H9 (cell line): ENCODE measurements around the gene CDC42EP4. TPM values are rescaled to one million over a fixed set of nuclear protein-coding genes. Genes with fewer than 3 reads are reported as not detected.
"Not testable (repeated sequence)": the region's sequence is repeated elsewhere in the genome, so short reads cannot be mapped to it uniquely, and the experiment has no call there.

ENCODE experiments used
- DNase-seq: peaks from one replicate; pipeline ENCODE4 v3.0.0-alpha.2; 2017
- H2AFZ ChIP-seq: one replicate; pipeline ENCODE4 v1.6.1; 2013; ENCODE audit warnings: mild to moderate bottlenecking, low read length, control low read depth, moderate library complexity
- H2AK5ac ChIP-seq: 2 replicates; pipeline ENCODE4 v1.6.1; 2013; ENCODE audit warnings: low read length, control low read depth, mixed read lengths; ENCODE audit not compliant: insufficient read length
- H2BK120ac ChIP-seq: one replicate; pipeline ENCODE4 v1.6.1; 2013; ENCODE audit warnings: low read depth, mild to moderate bottlenecking, low read length, control low read depth, inconsistent platforms; ENCODE audit not compliant: poor library complexity, severe bottlenecking
- H2BK12ac ChIP-seq: 2 replicates; pipeline ENCODE4 v1.6.1; 2013; ENCODE audit warnings: low read length, control low read depth, mixed read lengths, low read depth; ENCODE audit not compliant: insufficient read length
- H2BK15ac ChIP-seq: 2 replicates; pipeline ENCODE4 v1.6.1; 2013; ENCODE audit warnings: low read depth, low read length, control low read depth
- H2BK20ac ChIP-seq: one replicate; pipeline ENCODE4 v1.6.1; 2013; ENCODE audit warnings: low read depth, mild to moderate bottlenecking, low read length, control low read depth, inconsistent platforms; ENCODE audit not compliant: poor library complexity, severe bottlenecking
- H2BK5ac ChIP-seq: 2 replicates; pipeline ENCODE4 v1.6.1; 2013; ENCODE audit warnings: low read length, control low read depth, mixed read lengths; ENCODE audit not compliant: insufficient read length
- H3K14ac ChIP-seq: 2 replicates; pipeline ENCODE4 v1.6.1; 2013; ENCODE audit warnings: low read length, control low read depth; ENCODE audit not compliant: insufficient read depth
- H3K18ac ChIP-seq: 2 replicates; pipeline ENCODE4 v1.6.1; 2013; ENCODE audit warnings: low read depth, mild to moderate bottlenecking, mixed read lengths, low read length, control low read depth; ENCODE audit not compliant: insufficient read length
- H3K23ac ChIP-seq: 2 replicates; pipeline ENCODE4 v1.6.1; 2013; ENCODE audit warnings: low read length, control low read depth, mixed read lengths, low read depth; ENCODE audit not compliant: insufficient read length
- H3K23me2 ChIP-seq: 2 replicates; pipeline ENCODE4 v1.6.1; 2013; ENCODE audit warnings: low read depth, mild to moderate bottlenecking, mixed read lengths, low read length, control low read depth; ENCODE audit not compliant: insufficient read length, poor library complexity, severe bottlenecking
- H3K27ac ChIP-seq: 2 replicates; pipeline ENCODE4 v1.5.1; 2013; ENCODE audit warnings: low read length, control low read depth, mixed read lengths, low read depth; ENCODE audit not compliant: insufficient read length
- H3K27me3 ChIP-seq: 2 replicates; pipeline ENCODE4 v1.6.1; 2013; ENCODE audit warnings: low read length, control low read depth, inconsistent platforms; ENCODE audit not compliant: insufficient read depth
- H3K4ac ChIP-seq: 2 replicates; pipeline ENCODE4 v1.6.1; 2013; ENCODE audit warnings: low read depth, mild to moderate bottlenecking, control low read depth, inconsistent platforms, low read length, moderate library complexity
- H3K4me1 ChIP-seq: 2 replicates; pipeline ENCODE4 v1.6.1; 2013; ENCODE audit warnings: low read length, control low read depth, inconsistent platforms; ENCODE audit not compliant: insufficient read depth
- H3K4me2 ChIP-seq: 2 replicates; pipeline ENCODE4 v1.6.1; 2013; ENCODE audit warnings: low read length, control low read depth, mixed read lengths; ENCODE audit not compliant: insufficient read length, insufficient read depth
- H3K56ac ChIP-seq: 2 replicates; pipeline ENCODE4 v1.6.1; 2013; ENCODE audit warnings: low read depth, mild to moderate bottlenecking, mixed read lengths, low read length, control low read depth; ENCODE audit not compliant: insufficient read length
- H3K79me1 ChIP-seq: 2 replicates; pipeline ENCODE4 v1.6.1; 2013; ENCODE audit warnings: low read depth, mild to moderate bottlenecking, moderate library complexity, low read length, control low read depth, inconsistent platforms; ENCODE audit not compliant: insufficient read depth, poor library complexity, severe bottlenecking
- H3K79me2 ChIP-seq: 2 replicates; pipeline ENCODE4 v1.6.1; 2013; ENCODE audit warnings: low read length, control low read depth, inconsistent platforms; ENCODE audit not compliant: insufficient read depth
- H3K9ac ChIP-seq: 2 replicates; pipeline ENCODE4 v1.6.1; 2013; ENCODE audit warnings: low read length, control low read depth, mixed read lengths; ENCODE audit not compliant: insufficient read length; ENCODE audit errors: extremely low read depth
- H3K9me3 ChIP-seq: one replicate; pipeline ENCODE4 v1.6.1; 2013; ENCODE audit warnings: low read depth, low read length, inconsistent platforms; ENCODE audit not compliant: control insufficient read depth
- H3T11ph ChIP-seq: one replicate; pipeline ENCODE4 v1.6.1; 2013; ENCODE audit warnings: mild to moderate bottlenecking, low read length, control low read depth, inconsistent platforms
- H4K20me1 ChIP-seq: one replicate; pipeline ENCODE4 v1.6.1; 2013; ENCODE audit not compliant: control insufficient read depth, insufficient read length, insufficient read depth
- H4K5ac ChIP-seq: 2 replicates; pipeline ENCODE4 v1.6.1; 2013; ENCODE audit warnings: low read depth, mild to moderate bottlenecking, mixed read lengths, low read length, control low read depth; ENCODE audit not compliant: insufficient read length
- H4K8ac ChIP-seq: replicated peaks from 2 replicates; pipeline ENCODE4 v1.6.1; 2013; ENCODE audit warnings: low read length, control low read depth, mixed read lengths, low read depth; ENCODE audit not compliant: insufficient read length
- H4K91ac ChIP-seq: 2 replicates; pipeline ENCODE4 v1.6.1; 2013; ENCODE audit warnings: low read depth, mild to moderate bottlenecking, moderate library complexity, mixed read lengths, low read length, control low read depth; ENCODE audit not compliant: insufficient read length
- H3K27ac Mint-ChIP-seq, 3 experiments: 2 replicates in 2 of 3; 3 replicates in 1 of 3; pipeline ENCODE4 v1.8.0; 2020 to 2021; ENCODE audit warnings: mixed read lengths in 3 of 3, mild to moderate bottlenecking in 1 of 3, moderate library complexity in 1 of 3
- H3K27me3 Mint-ChIP-seq: 2 replicates; pipeline ENCODE4 v1.8.0; 2021; ENCODE audit warnings: low read depth, mild to moderate bottlenecking, moderate library complexity, mixed read lengths
- H3K36me3 Mint-ChIP-seq, 3 experiments: 2 replicates in 2 of 3; 3 replicates in 1 of 3; pipeline ENCODE4 v1.8.0; 2020 to 2021; ENCODE audit warnings: low read depth in 3 of 3, mixed read lengths in 3 of 3; ENCODE audit not compliant: insufficient read depth in 1 of 3
- H3K4me1 Mint-ChIP-seq, 2 experiments: 2 replicates each; pipeline ENCODE4 v1.8.0; 2020; ENCODE audit warnings: mixed read lengths in 2 of 2
- H3K4me3 Mint-ChIP-seq, 2 experiments: 2 replicates in 1 of 2; 3 replicates in 1 of 2; pipeline ENCODE4 v1.8.0; 2020 to 2021; ENCODE audit warnings: mild to moderate bottlenecking in 2 of 2, mixed read lengths in 2 of 2, moderate library complexity in 1 of 2
- H3K9me3 Mint-ChIP-seq, 2 experiments: 2 replicates in 1 of 2; 3 replicates in 1 of 2; pipeline ENCODE4 v1.8.0; 2020; ENCODE audit warnings: mild to moderate bottlenecking in 2 of 2, mixed read lengths in 2 of 2, moderate library complexity in 1 of 2
- WGBS: extraction: QIAGEN DNeasy Blood & Tissue Kit; methylation state at CpG from one replicate; pipeline ENCODE4 v1.1.7; 2013; ENCODE audit warnings: missing lambda C conversion rate, low lambda C conversion rate, mixed read lengths; ENCODE audit not compliant: insufficient read length; ENCODE audit errors: extremely low coverage; 5-methylcytosine and 5-hydroxymethylcytosine counted together
- total RNA-seq: library from RNA; stranded (reverse); gene quantifications from 2 replicates; pipeline ENCODE4 v1.2.1, GENCODE V29; 2021
- TF ChIP-seq, protein P1 (sequence below): fragments of 200-600 bp; sonication (generic); conservative IDR thresholded peaks from 3 replicates; pipeline ENCODE4 v1.8.0; 2021; ENCODE audit warnings: antibody characterized with exemption, mild to moderate bottlenecking

CDC42EP4 gene
- total RNA-seq, 1 experiment from 2014 or later, result 27.1 TPM

DNA sequence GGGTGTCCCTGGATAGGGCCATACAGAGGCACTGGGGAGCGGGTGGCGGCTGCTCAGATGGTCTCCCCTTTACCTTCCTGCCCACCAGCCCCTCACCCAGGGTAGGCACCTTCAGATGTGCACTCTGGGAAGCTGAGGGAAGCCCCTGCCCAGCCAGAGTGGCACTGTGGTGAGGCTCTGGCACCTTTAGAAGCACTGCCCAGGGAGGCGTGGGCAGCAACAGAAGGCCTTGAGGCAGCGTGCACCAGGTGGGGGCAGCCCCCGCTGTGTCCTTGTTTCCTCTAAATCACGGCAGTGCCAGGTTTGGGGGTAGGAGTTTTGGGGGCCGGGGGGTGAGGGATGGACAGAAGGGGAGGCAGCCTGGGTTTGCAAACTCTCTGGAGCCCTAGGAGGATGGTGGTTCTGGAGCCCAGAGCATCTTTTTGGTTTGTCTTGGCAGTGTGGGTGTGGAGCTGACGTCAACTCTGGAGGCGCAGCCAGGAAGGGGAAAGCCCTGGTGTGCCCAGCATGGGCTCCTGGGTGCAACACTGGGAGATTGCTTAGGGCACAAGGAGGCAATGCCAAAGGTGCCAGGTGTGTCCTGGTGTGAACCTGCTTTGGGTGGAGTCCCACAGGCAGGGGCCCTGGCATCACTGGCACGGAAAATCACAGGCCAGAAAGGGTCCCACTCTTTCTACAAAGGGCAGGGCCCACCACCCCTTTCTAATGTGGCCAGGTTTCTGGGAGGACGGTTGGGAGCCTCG is 23.1 kb upstream of the CDC42EP4 start:
- peaks cover 0 to 6% (median 1%) of the 10 kb centered on the region in 3 experiments; a peak in 3 of 7 replicates for H3K36me3 Mint-ChIP-seq
- H3K9me3 ChIP-seq, result no peaks in the 10 kb centered on the region
- no peak overlapping the region for H4K8ac ChIP-seq
- no peaks in the 10 kb centered on the region for H3K27me3 ChIP-seq
- H3K27ac Mint-ChIP-seq, result peak overlapping the region in 1 of 3 experiments; percentile 80; a peak in 1 of 7 replicates
- H3K4me2 ChIP-seq, result no peak overlapping the region
- H4K5ac ChIP-seq, result no peak overlapping the region
- H3K27me3 Mint-ChIP-seq, result peaks cover 5% of the 10 kb centered on the region; the same call in 1 of the 2 replicates
- no peak overlapping the region for H2BK120ac ChIP-seq
- no peak for DNase-seq
- no peaks in the 10 kb centered on the region for H4K20me1 ChIP-seq
- H3K4ac ChIP-seq, result no peak overlapping the region
- H3K23ac ChIP-seq, result no peak overlapping the region
- H4K91ac ChIP-seq, result no peak overlapping the region
- H2AFZ ChIP-seq, result no peak overlapping the region
- H3K14ac ChIP-seq, result no peak overlapping the region
- H3K27ac ChIP-seq, result no peak overlapping the region
- no CpG with 5 or more reads among the region's 12 CpGs for WGBS
- no peak overlapping the region for H2BK20ac ChIP-seq
- no peak overlapping the region for H3K56ac ChIP-seq
- H3K4me1 Mint-ChIP-seq, result peaks cover 19 to 33% of the 10 kb centered on the region in 2 experiments
- no peak overlapping the region for H2AK5ac ChIP-seq
- no peak overlapping the region for H3T11ph ChIP-seq
- H3K79me2 ChIP-seq, result no peaks in the 10 kb centered on the region
- H3K23me2 ChIP-seq, result no peaks in the 10 kb centered on the region
- H2BK5ac ChIP-seq, result no peak overlapping the region
- no peaks in the 10 kb centered on the region for H3K9me3 Mint-ChIP-seq
- no peak overlapping the region for H3K9ac ChIP-seq
- TF ChIP-seq, protein P1, sequence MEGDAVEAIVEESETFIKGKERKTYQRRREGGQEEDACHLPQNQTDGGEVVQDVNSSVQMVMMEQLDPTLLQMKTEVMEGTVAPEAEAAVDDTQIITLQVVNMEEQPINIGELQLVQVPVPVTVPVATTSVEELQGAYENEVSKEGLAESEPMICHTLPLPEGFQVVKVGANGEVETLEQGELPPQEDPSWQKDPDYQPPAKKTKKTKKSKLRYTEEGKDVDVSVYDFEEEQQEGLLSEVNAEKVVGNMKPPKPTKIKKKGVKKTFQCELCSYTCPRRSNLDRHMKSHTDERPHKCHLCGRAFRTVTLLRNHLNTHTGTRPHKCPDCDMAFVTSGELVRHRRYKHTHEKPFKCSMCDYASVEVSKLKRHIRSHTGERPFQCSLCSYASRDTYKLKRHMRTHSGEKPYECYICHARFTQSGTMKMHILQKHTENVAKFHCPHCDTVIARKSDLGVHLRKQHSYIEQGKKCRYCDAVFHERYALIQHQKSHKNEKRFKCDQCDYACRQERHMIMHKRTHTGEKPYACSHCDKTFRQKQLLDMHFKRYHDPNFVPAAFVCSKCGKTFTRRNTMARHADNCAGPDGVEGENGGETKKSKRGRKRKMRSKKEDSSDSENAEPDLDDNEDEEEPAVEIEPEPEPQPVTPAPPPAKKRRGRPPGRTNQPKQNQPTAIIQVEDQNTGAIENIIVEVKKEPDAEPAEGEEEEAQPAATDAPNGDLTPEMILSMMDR, result no peak
- H2BK15ac ChIP-seq, result no peak overlapping the region
- no peaks in the 10 kb centered on the region for H3K4me1 ChIP-seq
- H3K4me3 Mint-ChIP-seq, result no peak overlapping the region
- no peak overlapping the region for H2BK12ac ChIP-seq
- H3K79me1 ChIP-seq, result no peaks in the 10 kb centered on the region
- no peak overlapping the region for H3K18ac ChIP-seq

DNA sequence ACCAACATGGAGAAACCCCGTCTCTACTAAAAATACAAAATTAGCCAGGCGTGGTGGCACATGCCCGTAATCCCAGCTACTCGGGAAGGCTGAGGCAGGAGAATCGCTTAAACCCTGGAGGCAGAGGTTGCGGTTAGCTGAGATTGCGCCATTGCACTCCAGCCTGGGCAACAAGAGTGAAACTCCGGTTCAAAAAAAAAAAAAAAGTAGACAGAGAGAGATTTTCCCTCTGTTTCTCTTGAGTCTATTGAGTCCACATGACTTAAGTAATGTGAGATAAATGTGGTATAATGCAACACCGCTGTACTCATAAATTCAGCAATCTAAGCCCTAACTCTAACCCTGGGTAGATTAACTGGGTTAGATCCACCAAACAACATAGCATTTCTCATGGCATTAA is 21.6 kb upstream of the CDC42EP4 start:
- not testable (repeated sequence) for H3K18ac ChIP-seq, H3K4ac ChIP-seq, H2BK12ac ChIP-seq, H3K56ac ChIP-seq, H2BK15ac ChIP-seq, H4K5ac ChIP-seq, H3K27me3 ChIP-seq, H3T11ph ChIP-seq, H4K8ac ChIP-seq, H2AK5ac ChIP-seq, H3K36me3 Mint-ChIP-seq, H2BK20ac ChIP-seq, H3K9me3 Mint-ChIP-seq, H3K27ac ChIP-seq, H2AFZ ChIP-seq, H3K14ac ChIP-seq, H3K4me2 ChIP-seq, H3K4me3 Mint-ChIP-seq, H4K20me1 ChIP-seq, H2BK5ac ChIP-seq, H3K9me3 ChIP-seq, H3K9ac ChIP-seq, H3K27me3 Mint-ChIP-seq, H3K23ac ChIP-seq, H3K27ac Mint-ChIP-seq, H3K23me2 ChIP-seq, H3K4me1 ChIP-seq, H4K91ac ChIP-seq, H3K79me1 ChIP-seq, H3K79me2 ChIP-seq, H2BK120ac ChIP-seq, DNase-seq
- no CpG with 5 or more reads among the region's 9 CpGs for WGBS
- peaks cover 19 to 33% of the 10 kb centered on the region in 2 experiments for H3K4me1 Mint-ChIP-seq
